ENCODE data around the gene LIPA. TPM values are rescaled to one million over a fixed set of nuclear protein-coding genes. Genes with fewer than 3 reads are reported as not detected.
"Not testable (repeated sequence)": the region's sequence is repeated elsewhere in the genome, so short reads cannot be mapped to it uniquely, and the experiment has no call there.

Gene LIPA
- total RNA-seq, 1 experiment from 2014 or later = 47.3 TPM

- TF ChIP-seq ZBTB21 (CRISPR knock-in tag; IDR thresholded peaks at IDR 0.05; ENCODE audit: borderline replicate concordance) = no peak
These were observed 49.5 kb downstream of the LIPA start (continued) for GRCh38 chr10:89202033-89202425.

DNA sequence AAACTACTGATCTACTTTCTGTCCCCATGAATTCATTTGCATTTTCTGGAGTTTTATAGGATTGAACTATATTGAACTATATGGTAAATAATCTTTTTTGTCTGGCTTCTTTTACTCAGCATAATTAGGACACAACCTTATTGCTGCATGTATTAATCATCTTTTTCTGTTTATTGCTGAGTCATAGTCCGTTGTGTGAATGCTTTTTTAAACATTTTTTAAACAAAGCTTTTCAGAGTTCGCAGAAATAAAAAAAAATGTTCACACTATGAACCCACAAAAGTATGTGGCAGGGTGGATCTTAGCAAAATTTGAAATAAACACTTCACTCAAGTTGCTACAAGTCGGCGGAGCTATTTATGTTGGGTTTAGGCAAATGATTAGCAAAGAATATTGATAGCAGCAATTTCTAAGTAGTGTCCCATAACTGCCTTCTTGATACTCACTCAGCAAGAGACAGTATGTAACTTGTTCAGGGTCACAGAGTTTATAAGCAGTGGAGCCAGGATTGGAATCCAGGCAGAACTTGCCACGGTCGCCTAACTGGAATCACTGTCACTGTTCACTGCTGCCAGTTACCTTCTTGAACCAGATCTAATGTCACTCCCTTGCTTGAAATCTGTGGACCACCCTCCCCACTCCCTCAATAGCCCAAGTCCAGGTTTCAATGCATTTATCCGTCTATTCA, 50.1 kb downstream of the LIPA start:
- no peaks in the 10 kb centered on the region for H3K9me3 Mint-ChIP-seq
- ATAC-seq (no peak), DNase-seq (ENCODE audit: low spot score) (no peak)
- ChIA-PET POLR2A (no interaction called here), CTCF (interaction anchor here (0.6 kb wide), 1 partner anchor 687 kb away, joined by 5 read pairs; no protein-coding TSS in a partner anchor)
- no peaks in the 10 kb centered on the region for H3K27me3 Mint-ChIP-seq (ENCODE audit: low read depth)
- H3K4me1 Mint-ChIP-seq = peaks cover 11% of the 10 kb centered on the region
- H3K36me3 Mint-ChIP-seq = no peaks in the 10 kb centered on the region
- no peak for TF ChIP-seq TEAD4 (CRISPR knock-in tag; IDR thresholded peaks at IDR 0.05)
- no peak overlapping the region for H3K27ac Mint-ChIP-seq
- H3K4me3 Mint-ChIP-seq = no peak overlapping the region

DNA sequence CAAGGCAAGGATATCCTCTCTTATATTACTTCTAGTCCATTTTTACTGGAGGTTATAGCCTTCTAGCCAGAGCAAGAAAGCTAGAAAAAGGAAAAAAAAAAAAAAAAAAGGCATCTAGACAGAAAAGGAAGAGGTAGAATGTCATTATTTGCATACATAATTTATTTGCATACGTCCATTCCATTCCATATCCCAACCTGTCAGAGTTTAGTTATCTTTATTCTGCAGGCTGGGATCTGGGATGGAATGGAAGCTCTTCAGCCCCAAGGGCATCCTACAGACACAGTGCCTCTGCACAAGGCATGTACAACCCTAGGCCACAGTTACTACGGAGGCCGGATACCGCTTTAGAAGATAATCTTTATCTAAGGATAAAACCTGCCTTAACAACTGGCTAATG, 54.1 kb downstream of the LIPA start:
- no peak for DNase-seq (ENCODE audit: low spot score)
- no peak overlapping the region for H3K27ac Mint-ChIP-seq
- ChIA-PET CTCF (interaction anchor here (0.8 to 0.9 kb wide), 2 partner anchors 10 to 168 kb away, joined by 3 to 4 read pairs; partner anchors contain the start of gene CH25H), POLR2A (no interaction called here)
- no peaks in the 10 kb centered on the region for H3K9me3 Mint-ChIP-seq
- TF ChIP-seq, protein P1, sequence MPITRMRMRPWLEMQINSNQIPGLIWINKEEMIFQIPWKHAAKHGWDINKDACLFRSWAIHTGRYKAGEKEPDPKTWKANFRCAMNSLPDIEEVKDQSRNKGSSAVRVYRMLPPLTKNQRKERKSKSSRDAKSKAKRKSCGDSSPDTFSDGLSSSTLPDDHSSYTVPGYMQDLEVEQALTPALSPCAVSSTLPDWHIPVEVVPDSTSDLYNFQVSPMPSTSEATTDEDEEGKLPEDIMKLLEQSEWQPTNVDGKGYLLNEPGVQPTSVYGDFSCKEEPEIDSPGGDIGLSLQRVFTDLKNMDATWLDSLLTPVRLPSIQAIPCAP (CRISPR knock-in tag; IDR thresholded peaks at IDR 0.05) = no peak
- no peak for TF ChIP-seq SOX15 (CRISPR knock-in tag; IDR thresholded peaks at IDR 0.05)
- TF ChIP-seq EMX1 (CRISPR knock-in tag; IDR thresholded peaks at IDR 0.05) = no peak
- TF ChIP-seq, protein P2, sequence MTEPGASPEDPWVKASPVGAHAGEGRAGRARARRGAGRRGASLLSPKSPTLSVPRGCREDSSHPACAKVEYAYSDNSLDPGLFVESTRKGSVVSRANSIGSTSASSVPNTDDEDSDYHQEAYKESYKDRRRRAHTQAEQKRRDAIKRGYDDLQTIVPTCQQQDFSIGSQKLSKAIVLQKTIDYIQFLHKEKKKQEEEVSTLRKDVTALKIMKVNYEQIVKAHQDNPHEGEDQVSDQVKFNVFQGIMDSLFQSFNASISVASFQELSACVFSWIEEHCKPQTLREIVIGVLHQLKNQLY (CRISPR knock-in tag; IDR thresholded peaks at IDR 0.05) = no peak
- no peak for TF ChIP-seq ATF1 (CRISPR knock-in tag; IDR thresholded peaks at IDR 0.05)
- no peak for TF ChIP-seq NR1H2 (CRISPR knock-in tag; IDR thresholded peaks at IDR 0.05)
- no peak overlapping the region for H3K4me3 Mint-ChIP-seq
- H3K27me3 Mint-ChIP-seq (ENCODE audit: low read depth) = no peaks in the 10 kb centered on the region; the same call in 1 of the 2 replicates
- no peaks in the 10 kb centered on the region for H3K4me1 Mint-ChIP-seq
- H3K36me3 Mint-ChIP-seq = no peaks in the 10 kb centered on the region
- no peak for ATAC-seq

- H3K9me3 Mint-ChIP-seq; POLR2A ChIA-PET; H3K27ac Mint-ChIP-seq; H3K36me3 Mint-ChIP-seq; H3K4me1 Mint-ChIP-seq; H3K27me3 Mint-ChIP-seq (ENCODE audit: low read depth); CTCF ChIA-PET; DNase-seq (ENCODE audit: low spot score); ATAC-seq; H3K4me3 Mint-ChIP-seq: not testable (repeated sequence)
These were observed 60.3 kb downstream of the LIPA start for GRCh38 chr10:89191301-89191700.

GRCh38 chr10:89189211-89189734, 62.3 kb downstream of the LIPA start:
- no peak for ATAC-seq
- ChIA-PET CTCF (no interaction called here), POLR2A (no interaction called here)
- no peak for TF ChIP-seq MYBL2 (CRISPR knock-in tag; IDR thresholded peaks at IDR 0.05)
- TF ChIP-seq RELA (CRISPR knock-in tag; IDR thresholded peaks at IDR 0.05; ENCODE audit: borderline replicate concordance) = no peak
- no peak for TF ChIP-seq ELF4 (CRISPR knock-in tag; IDR thresholded peaks at IDR 0.05; ENCODE audit: low read depth)
- TF ChIP-seq NR1H2 (CRISPR knock-in tag; IDR thresholded peaks at IDR 0.05) = no peak
- TF ChIP-seq, protein P3, sequence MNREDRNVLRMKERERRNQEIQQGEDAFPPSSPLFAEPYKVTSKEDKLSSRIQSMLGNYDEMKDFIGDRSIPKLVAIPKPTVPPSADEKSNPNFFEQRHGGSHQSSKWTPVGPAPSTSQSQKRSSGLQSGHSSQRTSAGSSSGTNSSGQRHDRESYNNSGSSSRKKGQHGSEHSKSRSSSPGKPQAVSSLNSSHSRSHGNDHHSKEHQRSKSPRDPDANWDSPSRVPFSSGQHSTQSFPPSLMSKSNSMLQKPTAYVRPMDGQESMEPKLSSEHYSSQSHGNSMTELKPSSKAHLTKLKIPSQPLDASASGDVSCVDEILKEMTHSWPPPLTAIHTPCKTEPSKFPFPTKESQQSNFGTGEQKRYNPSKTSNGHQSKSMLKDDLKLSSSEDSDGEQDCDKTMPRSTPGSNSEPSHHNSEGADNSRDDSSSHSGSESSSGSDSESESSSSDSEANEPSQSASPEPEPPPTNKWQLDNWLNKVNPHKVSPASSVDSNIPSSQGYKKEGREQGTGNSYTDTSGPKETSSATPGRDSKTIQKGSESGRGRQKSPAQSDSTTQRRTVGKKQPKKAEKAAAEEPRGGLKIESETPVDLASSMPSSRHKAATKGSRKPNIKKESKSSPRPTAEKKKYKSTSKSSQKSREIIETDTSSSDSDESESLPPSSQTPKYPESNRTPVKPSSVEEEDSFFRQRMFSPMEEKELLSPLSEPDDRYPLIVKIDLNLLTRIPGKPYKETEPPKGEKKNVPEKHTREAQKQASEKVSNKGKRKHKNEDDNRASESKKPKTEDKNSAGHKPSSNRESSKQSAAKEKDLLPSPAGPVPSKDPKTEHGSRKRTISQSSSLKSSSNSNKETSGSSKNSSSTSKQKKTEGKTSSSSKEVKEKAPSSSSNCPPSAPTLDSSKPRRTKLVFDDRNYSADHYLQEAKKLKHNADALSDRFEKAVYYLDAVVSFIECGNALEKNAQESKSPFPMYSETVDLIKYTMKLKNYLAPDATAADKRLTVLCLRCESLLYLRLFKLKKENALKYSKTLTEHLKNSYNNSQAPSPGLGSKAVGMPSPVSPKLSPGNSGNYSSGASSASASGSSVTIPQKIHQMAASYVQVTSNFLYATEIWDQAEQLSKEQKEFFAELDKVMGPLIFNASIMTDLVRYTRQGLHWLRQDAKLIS (CRISPR knock-in tag; IDR thresholded peaks at IDR 0.05; ENCODE audit: borderline replicate concordance) = no peak
- TF ChIP-seq STAT6 (CRISPR knock-in tag; conservative IDR thresholded peaks at IDR 0.05; ENCODE audit: low read depth) = no peak
- TF ChIP-seq, protein P4, sequence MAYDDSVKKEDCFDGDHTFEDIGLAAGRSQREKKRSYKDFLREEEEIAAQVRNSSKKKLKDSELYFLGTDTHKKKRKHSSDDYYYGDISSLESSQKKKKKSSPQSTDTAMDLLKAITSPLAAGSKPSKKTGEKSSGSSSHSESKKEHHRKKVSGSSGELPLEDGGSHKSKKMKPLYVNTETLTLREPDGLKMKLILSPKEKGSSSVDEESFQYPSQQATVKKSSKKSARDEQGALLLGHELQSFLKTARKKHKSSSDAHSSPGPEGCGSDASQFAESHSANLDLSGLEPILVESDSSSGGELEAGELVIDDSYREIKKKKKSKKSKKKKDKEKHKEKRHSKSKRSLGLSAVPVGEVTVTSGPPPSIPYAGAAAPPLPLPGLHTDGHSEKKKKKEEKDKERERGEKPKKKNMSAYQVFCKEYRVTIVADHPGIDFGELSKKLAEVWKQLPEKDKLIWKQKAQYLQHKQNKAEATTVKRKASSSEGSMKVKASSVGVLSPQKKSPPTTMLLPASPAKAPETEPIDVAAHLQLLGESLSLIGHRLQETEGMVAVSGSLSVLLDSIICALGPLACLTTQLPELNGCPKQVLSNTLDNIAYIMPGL (CRISPR knock-in tag; IDR thresholded peaks at IDR 0.05) = no peak
- TF ChIP-seq SMAD4 (CRISPR knock-in tag; IDR thresholded peaks at IDR 0.05) = no peak
- no peak for TF ChIP-seq GABPB1 (CRISPR knock-in tag; IDR thresholded peaks at IDR 0.05)

More at GRCh38 chr10:89189211-89189734, 62.3 kb downstream of the LIPA start:
- no peaks in the 10 kb centered on the region for H3K36me3 Mint-ChIP-seq
- DNase-seq (ENCODE audit: low spot score) = no peak
- no peaks in the 10 kb centered on the region for H3K9me3 Mint-ChIP-seq
- H3K27me3 Mint-ChIP-seq (ENCODE audit: low read depth) = no peaks in the 10 kb centered on the region
- no peak overlapping the region for H3K4me3 Mint-ChIP-seq
- H3K27ac Mint-ChIP-seq = no peak overlapping the region
- H3K4me1 Mint-ChIP-seq = peaks cover 5% of the 10 kb centered on the region
